IPS-18c (cell line): ENCODE data around the gene KDF1.
A peak's percentile ranks its signal among the peaks of the same experiment; 100 is the strongest.

Experiments
- H3K4me3 ChIP-seq: 2 replicates; pipeline ENCODE4 v1.7.0; 2013; ENCODE audit warnings: low read depth, mild to moderate bottlenecking, low read length, moderate library complexity; ENCODE audit not compliant: insufficient read depth
- H3K9me3 ChIP-seq: one replicate; pipeline ENCODE4 v1.6.1; 2013; ENCODE audit warnings: mild to moderate bottlenecking, low read length, moderate library complexity; ENCODE audit not compliant: control insufficient read depth, insufficient read depth

KDF1 gene, protein sequence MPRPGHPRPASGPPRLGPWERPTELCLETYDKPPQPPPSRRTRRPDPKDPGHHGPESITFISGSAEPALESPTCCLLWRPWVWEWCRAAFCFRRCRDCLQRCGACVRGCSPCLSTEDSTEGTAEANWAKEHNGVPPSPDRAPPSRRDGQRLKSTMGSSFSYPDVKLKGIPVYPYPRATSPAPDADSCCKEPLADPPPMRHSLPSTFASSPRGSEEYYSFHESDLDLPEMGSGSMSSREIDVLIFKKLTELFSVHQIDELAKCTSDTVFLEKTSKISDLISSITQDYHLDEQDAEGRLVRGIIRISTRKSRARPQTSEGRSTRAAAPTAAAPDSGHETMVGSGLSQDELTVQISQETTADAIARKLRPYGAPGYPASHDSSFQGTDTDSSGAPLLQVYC

DNA sequence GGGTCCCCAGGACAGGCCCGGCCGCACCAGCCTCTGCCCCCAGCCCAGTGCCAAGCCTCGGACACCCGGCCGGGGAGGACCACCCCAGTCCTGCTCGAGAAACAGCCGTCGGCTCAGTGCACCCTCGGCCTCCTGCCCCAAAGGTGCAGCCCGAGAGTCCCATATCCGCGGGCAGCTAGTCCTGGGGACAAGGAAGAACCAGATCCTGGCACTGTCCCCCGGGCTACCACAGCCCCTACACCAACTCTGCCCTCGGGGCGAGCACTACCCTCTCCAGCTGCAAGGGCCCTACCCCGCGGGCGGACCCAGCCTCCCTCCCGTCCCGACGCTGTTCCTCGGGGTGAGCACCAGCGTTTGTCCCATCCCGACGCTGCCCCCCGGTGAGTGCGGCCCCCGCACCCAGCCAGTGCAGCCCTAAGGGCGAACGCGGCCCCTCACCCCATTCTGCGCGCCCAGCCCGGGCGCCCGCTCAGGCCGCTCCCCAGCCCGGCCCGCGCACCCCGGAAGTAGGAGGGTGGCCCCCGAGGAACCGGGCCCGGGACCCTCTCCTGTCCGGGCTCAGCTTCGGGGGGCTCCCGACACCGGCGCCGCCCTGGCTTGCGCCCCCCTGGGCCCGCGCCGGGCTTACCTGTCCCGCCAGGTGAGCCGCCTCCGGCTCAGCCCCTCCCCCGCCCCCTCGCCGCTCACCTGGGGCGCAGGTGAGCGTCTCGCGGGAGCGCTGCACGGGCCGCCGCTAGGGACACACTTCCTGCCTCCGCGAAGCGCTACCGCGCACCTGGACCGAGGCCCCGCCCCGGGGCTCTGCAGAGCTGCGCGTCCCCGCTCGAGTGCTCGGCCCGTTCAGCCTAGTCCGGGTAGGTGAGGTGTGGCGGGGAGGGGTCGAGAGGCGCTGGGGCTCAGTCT is at the start of gene KDF1:
Gene KDF1 (minus strand): TSS at position 747 of the 903 bp plus-strand sequence. CDS start 8,088 bp downstream, outside the sequence.
- Histone ChIP-seq H3K9me3 (no peaks in the 10 kb centered on the region), H3K4me3 (peak within 1 kb of the TSS; percentile 89)

- H3K9me3 ChIP-seq, result no peaks in the 10 kb centered on the region
- H3K4me3 ChIP-seq, result peak overlapping the region; percentile 88
These were observed 49.4 kb upstream of the KDF1 start for GRCh38 chr1:27009601-27010197.

DNA sequence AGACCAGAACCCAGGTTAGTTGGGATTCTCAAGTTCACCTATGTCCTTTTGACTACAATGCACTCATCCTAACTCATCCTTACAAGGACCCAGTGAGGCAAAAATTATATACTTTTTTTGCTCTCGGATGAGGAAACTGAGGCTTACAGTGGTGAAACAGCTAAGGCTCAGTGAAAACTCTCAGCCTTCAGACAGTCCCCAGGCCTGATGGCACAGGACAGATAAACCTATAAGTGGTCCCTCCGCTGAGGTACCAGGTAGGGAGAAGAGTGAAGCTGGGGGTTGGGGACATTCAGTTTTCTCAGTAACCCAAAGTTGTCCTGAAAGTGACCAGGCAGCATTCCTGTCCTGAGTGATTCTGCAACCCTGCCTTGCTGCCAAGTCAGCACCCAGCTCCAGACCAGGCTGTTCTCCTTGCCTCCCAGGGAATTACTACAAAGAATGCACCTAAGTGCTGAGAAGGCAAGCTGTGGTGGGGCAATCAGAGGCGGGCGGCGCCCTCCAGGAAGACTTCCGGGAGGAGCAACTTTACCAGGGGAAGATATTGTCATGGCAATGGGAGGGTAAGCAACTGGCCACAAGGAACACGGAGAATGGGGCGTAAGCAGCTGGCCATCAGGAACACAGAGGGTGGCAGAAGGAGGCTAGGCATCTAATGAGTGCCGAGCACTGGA is 47.8 kb upstream of the KDF1 start:
- H3K9me3 ChIP-seq, result no peaks in the 10 kb centered on the region
- H3K4me3 ChIP-seq, result peak overlapping the region; percentile 36

DNA sequence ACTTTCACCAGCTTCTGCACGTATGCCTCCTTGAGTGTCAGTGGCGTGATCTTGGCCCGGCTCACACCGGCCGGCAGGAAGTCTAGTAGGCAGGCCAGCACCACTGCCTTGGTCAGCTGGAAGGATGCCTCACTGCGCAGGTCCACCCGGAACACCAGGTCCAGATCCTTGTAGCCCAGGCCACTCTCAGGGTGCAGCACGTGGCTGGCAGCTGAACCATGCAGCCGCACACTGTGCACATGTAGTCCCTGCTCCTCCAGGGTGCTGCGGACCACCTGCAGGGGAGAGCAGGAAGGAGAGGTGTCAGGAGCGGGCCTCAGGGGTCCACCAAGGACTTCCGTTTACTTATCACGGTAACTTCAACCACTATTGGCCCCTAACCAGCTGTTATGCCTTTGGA is 46.4 kb upstream of the KDF1 start:
- H3K4me3 ChIP-seq, result 0 out of 2 replicates have a peak overlapping the region, but pooled peaks have one; percentile 5

GRCh38 chr1:27005648-27006496 is 45.6 kb upstream of the KDF1 start:
- Histone ChIP-seq H3K4me3 (no peak overlapping the region), H3K9me3 (no peaks in the 10 kb centered on the region)

More for the DNA sequence above, 46.4 kb upstream of the KDF1 start:
- no peaks in the 10 kb centered on the region for H3K9me3 ChIP-seq

DNA sequence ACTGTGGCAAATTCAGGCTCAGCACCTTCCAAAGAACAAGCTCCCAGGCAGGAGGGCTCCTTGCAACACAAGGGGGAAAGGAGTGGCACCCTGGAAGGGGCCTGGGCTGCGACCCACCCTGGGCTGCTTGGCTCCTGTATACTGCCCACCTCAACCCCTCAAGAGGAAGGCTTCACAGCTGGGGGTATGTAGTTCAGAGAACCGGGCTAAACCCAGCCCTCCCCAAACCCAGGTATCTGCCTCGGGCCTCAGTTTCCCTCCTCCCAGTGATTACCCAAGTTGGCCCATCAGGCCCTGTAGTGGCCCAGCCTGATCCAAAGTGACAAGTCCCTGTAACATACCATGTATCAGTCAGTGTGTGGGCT is 44.9 kb upstream of the KDF1 start:
- H3K9me3 ChIP-seq, result no peaks in the 10 kb centered on the region
- peak overlapping the region; percentile 10; the same call in 1 of the 2 replicates for H3K4me3 ChIP-seq

DNA sequence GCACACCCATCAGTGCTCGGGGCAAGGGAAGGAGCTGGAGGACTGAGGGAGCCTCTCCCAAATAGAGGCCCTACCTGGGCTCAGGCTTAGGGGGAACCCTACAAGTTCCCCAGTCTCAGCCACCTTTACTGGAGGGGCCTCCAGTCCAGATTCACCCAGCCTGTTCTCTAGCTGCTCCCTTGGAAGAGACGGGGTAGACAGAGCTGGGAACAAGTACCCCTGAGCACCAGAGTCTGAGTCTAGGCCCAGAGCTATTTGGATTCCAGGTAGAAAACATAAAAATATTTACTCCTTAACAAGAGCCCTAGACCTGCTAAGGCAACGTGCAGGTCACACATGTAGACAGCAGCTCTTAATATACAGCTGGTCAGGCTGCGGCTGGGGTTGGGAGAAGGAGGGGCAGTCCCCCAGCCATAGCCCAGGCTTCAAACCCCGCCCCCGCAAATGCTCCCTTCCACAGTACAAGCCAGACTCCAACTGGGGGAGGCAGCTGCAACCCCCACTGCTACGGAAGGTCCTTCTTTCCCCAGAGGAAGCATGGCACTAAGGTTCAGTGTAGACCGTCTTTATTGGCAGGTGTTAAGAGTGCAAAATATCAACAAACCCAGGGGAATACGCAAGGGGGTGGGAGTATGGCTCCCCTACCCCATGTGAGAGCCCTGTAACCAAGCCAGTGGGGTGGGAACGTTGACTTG is 44.4 kb upstream of the KDF1 start:
- Histone ChIP-seq H3K9me3 (no peaks in the 10 kb centered on the region), H3K4me3 (peak overlapping the region; percentile 10; the same call in 1 of the 2 replicates)

- Histone ChIP-seq H3K4me3 (no peak overlapping the region), H3K9me3 (no peaks in the 10 kb centered on the region)
These were observed 43.6 kb upstream of the KDF1 start for GRCh38 chr1:27003745-27004470.

- H3K4me3 ChIP-seq, result no peak overlapping the region
- no peaks in the 10 kb centered on the region for H3K9me3 ChIP-seq
These were observed 41.5 kb upstream of the KDF1 start for GRCh38 chr1:27001570-27002360.

GRCh38 chr1:27000817-27001460 is 40.7 kb upstream of the KDF1 start:
- Histone ChIP-seq H3K9me3 (no peaks in the 10 kb centered on the region), H3K4me3 (no peak overlapping the region; the same call in 1 of the 2 replicates)

GRCh38 chr1:27000090-27000816 is 40.0 kb upstream of the KDF1 start:
- no peaks in the 10 kb centered on the region for H3K9me3 ChIP-seq
- 0 out of 2 replicates have a peak overlapping the region, but pooled peaks have one; percentile 5 for H3K4me3 ChIP-seq

- Histone ChIP-seq H3K4me3 (0 out of 2 replicates have a peak overlapping the region, but pooled peaks have one; percentile 5), H3K9me3 (no peaks in the 10 kb centered on the region)
These were observed 39.2 kb upstream of the KDF1 start for GRCh38 chr1:26999440-26999987.
